ENCODE data around the gene RNASEH2B. TPM values are rescaled to one million over a fixed set of nuclear protein-coding genes. Genes with fewer than 3 reads are reported as not detected.

Gene RNASEH2B
- total and polyA plus RNA-seq, 9 donors = 27.5 to 88.7 (median 55.0) TPM

GRCh38 chr13:50921706-50922105 is 12.1 kb downstream of the RNASEH2B start:
- no peak for TF ChIP-seq CTCF (IDR thresholded peaks at IDR 0.05)
- TF ChIP-seq EP300 (IDR thresholded peaks at IDR 0.05) = no peak
- TF ChIP-seq POLR2A (IDR thresholded peaks at IDR 0.05) = no peak
- Histone ChIP-seq H3K27ac (no peak overlapping the region), H3K4me1 (ENCODE audit: insufficient read depth) (no peaks in the 10 kb centered on the region), H3K27me3 (no peaks in the 10 kb centered on the region), H3K36me3 (no peaks in the 10 kb centered on the region), H3K4me3 (no peak overlapping the region), H3K9me3 (peaks cover 0 to 12% of the 10 kb centered on the region in 2 donors)
- no peak for DNase-seq
- WGBS, 3 donors = 89 to 94% (median 94%) methylated on average over 1 of the region's 1 CpG
- intact Hi-C loops (cut with DNase I) = no loop called here

GRCh38 chr13:50923272-50923671 is 13.7 kb downstream of the RNASEH2B start:
- peaks cover 0 to 12% of the 10 kb centered on the region in 2 donors for H3K9me3 ChIP-seq
- intact Hi-C loops (cut with DNase I) = no loop called here
- no peak for DNase-seq
- 95 to 100% (median 96%) methylated on average over 1 of the region's 1 CpG for WGBS, 3 donors
- H3K27me3 ChIP-seq = no peaks in the 10 kb centered on the region
- no peak overlapping the region for H3K4me3 ChIP-seq
- no peaks in the 10 kb centered on the region for H3K36me3 ChIP-seq
- H3K4me1 ChIP-seq (ENCODE audit: insufficient read depth) = no peaks in the 10 kb centered on the region
- TF ChIP-seq EP300 (IDR thresholded peaks at IDR 0.05) = no peak
- TF ChIP-seq POLR2A (IDR thresholded peaks at IDR 0.05) = no peak
- TF ChIP-seq CTCF (IDR thresholded peaks at IDR 0.05) = no peak
- H3K27ac ChIP-seq = no peak overlapping the region

- TF ChIP-seq POLR2A (IDR thresholded peaks at IDR 0.05) (no peak), EP300 (IDR thresholded peaks at IDR 0.05) (no peak), CTCF (IDR thresholded peaks at IDR 0.05) (no peak)
- H3K4me1 ChIP-seq (ENCODE audit: insufficient read depth) = no peaks in the 10 kb centered on the region
- DNase-seq = no peak
- H3K4me3 ChIP-seq = no peak overlapping the region
- no peak overlapping the region for H3K27ac ChIP-seq
- peaks cover 0 to 12% of the 10 kb centered on the region in 2 donors for H3K9me3 ChIP-seq
- H3K27me3 ChIP-seq = no peaks in the 10 kb centered on the region
- H3K36me3 ChIP-seq = no peaks in the 10 kb centered on the region
- intact Hi-C loops (cut with DNase I) = no loop called here
Measured at GRCh38 chr13:50924025-50924424, 14.4 kb downstream of the RNASEH2B start.

- intact Hi-C loops (cut with DNase I) = no loop called here
- Histone ChIP-seq H3K9me3 (peaks cover 0 to 4% of the 10 kb centered on the region in 2 donors), H3K4me3 (no peak overlapping the region), H3K36me3 (no peaks in the 10 kb centered on the region), H3K27me3 (no peaks in the 10 kb centered on the region), H3K4me1 (ENCODE audit: insufficient read depth) (no peaks in the 10 kb centered on the region), H3K27ac (no peak overlapping the region)
- 31 to 43% (median 39%) methylated on average over 2 of the region's 2 CpGs for WGBS, 3 donors
- no peak for TF ChIP-seq POLR2A (IDR thresholded peaks at IDR 0.05)
- no peak for TF ChIP-seq CTCF (IDR thresholded peaks at IDR 0.05)
- DNase-seq = no peak
Measured at GRCh38 chr13:50927701-50928100, 18.1 kb downstream of the RNASEH2B start.

- Histone ChIP-seq H3K36me3 (no peaks in the 10 kb centered on the region), H3K4me1 (ENCODE audit: insufficient read depth) (no peaks in the 10 kb centered on the region), H3K27me3 (no peaks in the 10 kb centered on the region), H3K27ac (no peak overlapping the region), H3K4me3 (no peak overlapping the region), H3K9me3 (peaks cover 0 to 4% of the 10 kb centered on the region in 2 donors)
- 21 to 31% (median 28%) methylated on average over 2 of the region's 2 CpGs for WGBS, 3 donors
- DNase-seq = no peak
- TF ChIP-seq POLR2A (IDR thresholded peaks at IDR 0.05) (no peak), CTCF (IDR thresholded peaks at IDR 0.05) (no peak), EP300 (IDR thresholded peaks at IDR 0.05) (no peak)
- intact Hi-C loops (cut with DNase I) = no loop called here
Measured at GRCh38 chr13:50928102-50928501, 18.5 kb downstream of the RNASEH2B start.

Data from ovary (tissue), 9 donors.